ENCODE results near the gene SLC9A8.
A peak's percentile ranks its signal among the peaks of the same experiment; 100 is the strongest.

The SLC9A8 gene

DNA sequence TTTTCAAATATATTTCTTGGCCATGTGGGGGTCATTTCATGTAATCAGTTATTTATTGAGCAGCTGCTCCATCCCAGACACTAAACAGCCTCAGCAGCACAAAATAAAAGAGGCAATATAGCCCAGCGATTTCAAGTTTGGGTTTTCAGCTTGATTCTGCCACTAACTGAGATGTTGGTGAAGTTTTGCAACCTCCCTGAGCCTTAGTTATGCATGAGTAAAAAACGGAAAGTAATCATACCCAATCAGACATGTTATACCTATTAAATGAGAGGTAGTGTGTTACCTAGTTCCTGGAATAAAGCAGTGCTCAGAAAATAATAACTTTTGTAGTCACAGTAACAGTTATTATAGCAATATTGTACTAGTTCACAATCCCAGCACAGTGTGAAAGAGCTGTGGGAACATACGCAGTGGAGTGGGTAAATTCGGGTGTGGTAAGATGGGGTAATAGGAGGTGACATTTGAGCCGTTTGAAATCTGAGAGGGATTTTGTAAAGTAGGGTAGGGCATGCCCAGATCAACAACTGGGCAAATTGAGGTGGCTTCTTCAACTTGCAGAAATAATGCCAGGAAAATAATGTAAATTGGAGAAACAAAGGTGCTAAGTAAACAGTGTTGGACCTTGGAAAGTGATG, 1.5 kb downstream of the SLC9A8 start:
- no peak for FAIRE-seq

DNA sequence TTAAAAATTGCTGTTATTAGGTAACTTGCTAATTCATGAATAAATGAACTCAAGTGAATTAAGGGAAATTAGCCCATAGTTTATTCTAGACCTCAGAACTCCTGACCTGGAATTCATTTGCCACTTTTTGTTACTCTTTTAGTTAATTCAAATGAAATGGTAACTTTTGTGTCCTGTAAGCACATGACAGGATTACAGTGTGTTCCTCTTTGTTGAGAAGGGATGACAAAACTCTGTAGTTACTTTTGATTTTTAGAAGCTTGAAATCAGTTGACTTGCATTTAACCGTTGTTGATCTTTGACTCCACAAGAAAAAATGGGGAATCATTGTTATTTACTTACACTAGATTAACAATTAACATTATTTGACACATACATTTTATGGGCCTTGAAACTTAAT, 6.2 kb downstream of the SLC9A8 start:
- no peak for FAIRE-seq

DNA sequence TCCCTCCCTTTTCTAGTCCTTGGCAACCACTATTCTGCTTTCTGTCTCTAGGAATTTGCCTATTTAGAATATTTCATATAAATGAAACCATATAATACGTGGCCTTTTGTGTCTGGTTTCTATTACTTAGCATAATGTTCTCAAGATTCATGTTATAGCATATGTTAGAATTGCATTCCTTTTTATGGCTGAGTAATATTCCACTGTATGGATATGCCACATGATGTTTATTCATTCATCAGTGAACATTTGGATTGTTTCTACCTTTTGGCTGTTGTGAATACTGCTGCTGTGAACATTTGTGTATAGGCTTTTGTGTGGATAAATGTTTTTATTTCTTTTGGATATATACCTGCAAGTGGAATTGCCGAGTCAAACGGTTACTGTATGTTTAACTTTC, 7.1 kb downstream of the SLC9A8 start:
- FAIRE-seq: no peak

DNA sequence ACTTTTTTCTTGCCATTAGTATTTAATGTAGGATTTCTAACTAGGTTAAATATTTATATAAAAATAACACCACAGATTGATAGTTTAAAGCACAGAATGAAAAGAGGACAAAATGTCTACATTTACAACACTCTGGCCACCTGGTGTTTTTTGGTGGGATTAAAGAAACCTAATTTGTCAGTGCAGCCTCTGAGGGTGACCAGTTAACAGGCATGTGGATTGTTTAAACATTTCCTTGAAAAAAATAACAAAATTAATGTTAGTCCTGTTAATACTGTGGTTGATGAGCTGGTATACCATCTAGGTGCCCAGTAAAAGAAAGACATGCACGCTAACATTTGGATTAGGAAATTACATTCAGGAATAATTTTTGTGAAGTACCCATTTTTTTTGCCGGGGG, 8.8 kb downstream of the SLC9A8 start:
- FAIRE-seq: no peak

DNA sequence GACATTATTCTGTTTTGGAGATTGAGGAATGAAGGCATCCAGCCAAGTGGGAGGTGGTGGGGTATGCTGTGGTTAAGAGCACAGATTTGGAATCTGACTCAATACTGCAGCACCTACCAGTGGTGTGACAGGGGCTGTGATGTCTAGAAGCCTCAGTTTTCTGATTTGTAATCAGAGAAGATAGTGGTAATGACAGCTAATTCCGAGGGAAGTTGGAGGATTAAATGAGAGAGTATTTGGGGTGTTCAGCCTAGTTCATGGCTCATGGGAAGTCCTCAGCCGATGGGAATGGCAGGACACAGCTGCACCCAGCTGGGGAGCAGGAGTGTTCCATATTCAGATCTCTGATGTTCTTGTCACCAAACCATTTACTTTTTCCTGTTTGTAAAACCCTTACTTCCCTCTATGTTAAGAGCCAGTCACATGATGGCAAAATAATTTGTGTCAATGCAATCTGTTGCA, 9.3 kb downstream of the SLC9A8 start:
- no peak for FAIRE-seq

DNA sequence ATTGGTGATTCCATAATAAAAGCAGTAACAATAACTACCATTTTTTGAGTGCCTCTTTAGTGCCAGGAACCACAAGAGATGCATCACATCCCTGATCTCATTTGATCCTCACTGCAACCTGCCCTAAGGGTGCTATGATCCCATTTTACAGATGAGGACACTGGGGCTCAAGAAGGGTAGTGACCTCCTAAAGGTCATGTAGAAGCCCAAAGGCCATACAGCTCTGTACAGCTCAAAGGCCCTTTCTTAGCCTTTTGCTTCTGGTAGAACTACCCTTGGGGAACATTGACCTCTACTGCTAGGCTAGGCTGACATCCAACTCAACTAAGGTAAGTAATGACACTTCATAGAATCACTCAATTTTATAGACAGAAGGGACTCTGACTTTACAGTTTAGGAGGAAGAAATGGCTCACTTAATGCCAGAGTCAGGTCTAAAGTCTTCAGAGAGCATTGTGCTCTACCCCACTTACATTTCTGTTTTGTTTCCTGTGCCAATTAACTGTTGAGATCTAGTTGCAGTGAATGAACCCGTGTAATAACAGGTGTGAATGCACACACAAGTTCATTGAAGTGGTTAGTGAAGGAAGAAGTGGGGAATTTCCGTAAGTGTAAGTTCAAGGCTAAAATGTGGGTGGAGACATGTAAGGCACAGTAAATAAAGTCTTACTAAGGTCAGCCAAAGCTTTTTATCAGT, 10.7 kb downstream of the SLC9A8 start:
- no peak for FAIRE-seq

DNA sequence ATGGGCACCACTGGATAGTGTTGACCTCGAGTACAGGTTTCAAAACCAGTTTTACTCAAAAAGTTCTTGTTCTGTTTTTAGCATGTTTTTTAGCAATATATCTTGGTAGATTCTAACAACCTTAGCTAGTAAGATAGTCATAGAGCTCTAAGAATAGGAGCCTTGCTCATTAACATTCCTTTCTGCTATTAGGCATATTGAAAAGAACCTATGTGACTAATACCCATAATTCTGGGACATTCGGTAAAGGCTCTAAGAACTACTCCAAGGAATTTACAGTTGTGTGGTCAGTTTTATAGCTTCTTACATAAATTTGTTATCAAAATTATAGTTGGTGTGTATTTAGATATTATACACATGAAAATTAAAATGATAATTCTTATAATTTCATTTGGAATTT, 11.6 kb downstream of the SLC9A8 start:
- no peak for FAIRE-seq

DNA sequence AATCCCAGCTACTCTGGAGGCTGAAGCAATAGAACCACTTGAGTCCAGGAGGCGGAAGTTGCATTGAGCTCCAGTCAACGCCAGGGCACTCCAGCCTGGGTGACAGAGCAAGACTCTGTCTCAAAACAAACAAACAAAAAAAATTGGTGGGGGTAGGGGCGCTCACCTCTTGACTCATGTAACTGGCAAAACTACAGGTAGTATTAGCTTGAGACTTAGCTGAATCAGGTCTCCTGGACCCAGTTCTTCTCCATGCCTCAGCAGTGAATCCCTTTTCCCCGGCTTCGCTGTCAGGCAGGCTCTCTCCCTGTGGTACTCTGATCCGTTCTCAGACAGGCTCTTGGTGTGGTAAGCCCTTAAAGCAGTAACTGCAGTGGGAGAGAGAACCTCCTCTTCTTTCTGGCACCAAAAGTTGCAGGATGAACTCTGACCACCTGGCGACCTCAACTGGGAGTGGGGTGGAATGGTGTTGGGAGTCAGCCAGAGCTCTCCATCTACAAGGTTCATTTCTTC, 12.9 kb downstream of the SLC9A8 start:
- FAIRE-seq: no peak

DNA sequence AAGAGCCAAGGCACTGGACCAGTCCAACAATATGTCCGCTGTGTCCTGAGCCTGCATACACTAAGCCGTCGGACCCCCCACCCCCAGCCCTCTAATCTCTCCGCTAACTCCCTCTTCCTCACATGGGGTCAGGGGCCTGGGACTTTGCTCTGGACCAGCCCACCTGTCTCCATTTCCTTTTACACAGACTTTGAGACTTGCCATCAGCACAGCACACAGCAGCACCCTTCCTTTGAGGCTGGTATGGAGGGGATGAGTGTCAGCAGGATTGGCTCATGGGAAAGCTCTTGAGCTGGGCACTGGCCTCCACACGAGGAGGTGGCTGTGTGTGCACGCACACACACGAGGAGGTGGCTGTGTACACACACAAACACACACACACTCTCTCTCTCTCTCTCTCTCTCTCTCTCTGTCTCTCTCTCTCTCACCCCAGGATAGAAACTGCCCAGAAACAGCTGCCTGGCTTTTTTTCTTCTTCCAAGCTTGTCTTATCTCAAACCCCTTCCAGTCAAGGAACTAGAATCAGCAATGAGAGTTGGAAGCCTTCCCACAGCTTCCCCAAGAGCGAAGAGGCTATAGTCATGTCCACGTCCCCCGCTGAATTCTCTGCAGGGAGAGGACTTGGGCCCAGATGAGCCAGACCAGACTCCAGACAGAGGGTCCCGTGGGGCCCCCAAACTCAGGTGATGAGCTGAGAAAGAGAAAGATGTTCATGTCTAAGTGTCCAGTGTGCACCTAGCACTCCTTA, 18.6 kb downstream of the SLC9A8 start:
- FAIRE-seq: no peak

DNA sequence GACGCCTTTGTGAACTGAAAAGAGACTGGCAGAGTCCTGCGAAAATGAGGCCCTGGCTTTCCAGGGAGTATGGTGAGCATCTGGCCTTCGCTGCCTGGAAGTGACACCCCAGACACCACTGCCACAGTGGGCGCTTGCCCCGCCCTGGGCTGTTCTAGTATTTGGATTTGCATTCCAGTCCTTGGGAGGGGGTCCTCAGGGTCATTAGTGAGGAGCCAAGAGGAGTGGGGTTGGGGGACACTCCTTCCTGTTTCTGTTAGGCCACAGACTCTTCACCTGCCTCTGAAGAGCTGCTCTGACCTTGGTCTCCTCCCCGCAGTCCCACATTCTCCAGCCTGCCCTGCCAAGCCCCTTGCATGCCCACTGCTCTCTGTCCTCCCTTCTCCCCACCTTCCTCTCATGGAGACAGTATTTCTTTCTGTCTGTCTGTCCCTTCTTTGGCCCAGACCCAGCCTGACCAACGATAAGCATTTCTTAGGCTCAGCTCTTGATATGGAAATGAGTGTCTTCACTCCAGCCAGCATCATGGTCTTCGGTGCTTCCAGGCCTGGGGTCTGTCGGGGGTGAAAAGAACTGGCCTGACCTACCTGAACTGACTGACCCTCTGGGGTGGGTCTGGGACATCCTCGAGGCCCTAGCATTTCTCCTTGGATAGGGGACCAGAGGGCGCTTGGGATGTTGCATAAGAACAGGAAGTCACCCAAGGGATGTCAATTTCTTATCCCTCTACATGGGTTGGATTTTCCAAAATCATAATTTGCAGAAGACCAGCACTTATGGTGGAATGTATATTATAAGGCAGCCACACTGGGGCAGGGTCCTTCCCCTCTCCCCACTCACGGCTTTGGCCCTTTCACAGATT, 19.4 kb downstream of the SLC9A8 start:
- FAIRE-seq: no peak

DNA sequence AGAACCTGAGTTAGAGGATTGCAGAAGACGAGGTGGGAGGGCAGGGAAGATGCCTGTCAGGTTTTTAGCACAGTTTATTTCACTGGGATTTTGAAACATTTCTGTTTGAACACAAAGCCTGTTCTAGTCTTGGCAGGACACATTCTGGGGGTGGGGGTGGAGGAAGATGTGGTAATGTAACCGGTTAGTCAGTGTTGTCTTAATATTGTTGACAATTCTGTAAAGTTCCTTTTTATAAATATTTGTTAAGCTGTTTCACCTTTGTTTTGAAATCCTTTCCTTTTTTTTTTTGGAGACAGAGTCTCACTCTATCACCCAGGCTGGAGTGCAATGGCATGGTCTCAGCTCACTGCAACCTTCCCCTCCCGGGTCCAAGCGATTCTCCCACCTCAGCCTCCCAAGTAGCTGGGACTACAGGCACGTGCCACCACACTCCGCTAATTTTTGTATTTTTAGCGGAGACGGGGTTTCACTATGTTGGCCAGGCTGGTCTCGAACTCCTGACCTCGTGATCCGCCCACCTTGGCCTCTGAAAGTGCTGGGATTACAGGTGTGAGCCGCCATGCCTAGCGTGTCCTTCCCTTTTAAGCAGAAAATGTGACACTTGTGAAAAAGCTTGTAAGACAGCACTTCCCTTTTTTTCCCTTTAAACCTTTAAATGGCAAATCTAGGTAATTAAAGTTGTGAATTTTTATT, 20.2 kb downstream of the SLC9A8 start:
- no peak for FAIRE-seq

DNA sequence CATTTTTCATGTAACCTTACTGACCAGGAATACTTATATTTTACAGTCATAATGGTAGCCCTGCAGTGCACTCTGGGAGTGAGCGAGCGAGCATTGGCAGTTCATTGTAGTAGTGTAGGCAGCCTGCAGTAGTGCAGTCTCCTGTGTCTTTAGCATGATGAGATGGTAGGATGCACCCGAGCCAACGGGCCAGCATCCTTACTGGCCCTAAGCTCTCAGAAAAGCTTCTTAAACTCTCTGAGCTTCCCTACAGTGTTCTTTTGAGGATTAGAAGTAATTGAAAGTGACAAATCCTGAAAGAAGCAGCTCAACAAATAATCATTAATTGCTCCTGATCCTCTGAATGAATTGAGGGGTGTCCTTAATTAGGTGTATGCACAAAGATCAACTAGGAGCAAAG, 20.9 kb downstream of the SLC9A8 start:
- FAIRE-seq: no peak

DNA sequence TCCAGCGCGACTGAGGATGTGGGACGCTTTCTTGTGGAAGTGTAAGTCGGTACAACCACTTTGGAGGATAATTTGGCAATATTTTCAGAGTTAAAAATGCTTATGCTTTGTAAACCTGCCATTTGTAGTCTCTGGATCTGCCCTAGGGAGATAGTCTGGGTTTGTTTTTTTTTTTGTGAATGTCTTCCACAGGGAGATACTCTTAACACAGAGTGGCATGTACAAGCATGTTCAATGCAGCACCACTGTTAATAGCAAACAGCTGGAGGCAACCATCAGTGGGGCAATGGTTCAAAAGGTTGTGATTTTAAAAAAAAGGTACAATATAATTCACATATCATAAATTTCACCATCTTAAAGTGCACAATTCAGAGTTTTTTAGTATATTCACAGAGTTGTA, 22.4 kb downstream of the SLC9A8 start:
- no peak for FAIRE-seq

DNA sequence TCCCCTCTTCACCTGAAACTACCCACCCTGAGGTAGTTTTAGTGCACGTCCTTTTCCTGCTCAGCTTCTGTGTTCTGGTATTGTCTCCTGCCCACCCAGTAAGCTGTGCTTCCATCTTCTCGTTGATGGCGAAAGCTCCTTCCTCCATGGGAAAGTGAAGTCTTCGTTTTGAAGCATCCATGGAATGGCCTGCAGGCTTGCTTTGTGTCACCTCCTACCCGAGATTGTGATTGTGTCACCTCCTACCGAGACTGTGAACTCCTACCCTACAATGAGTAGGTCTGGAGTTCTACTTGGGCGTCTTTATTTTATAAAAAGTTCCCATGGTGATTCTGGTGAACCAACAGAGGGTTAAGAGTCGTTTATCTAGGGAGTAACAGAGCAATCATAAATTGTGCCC, 25.9 kb downstream of the SLC9A8 start:
- no peak for FAIRE-seq

DNA sequence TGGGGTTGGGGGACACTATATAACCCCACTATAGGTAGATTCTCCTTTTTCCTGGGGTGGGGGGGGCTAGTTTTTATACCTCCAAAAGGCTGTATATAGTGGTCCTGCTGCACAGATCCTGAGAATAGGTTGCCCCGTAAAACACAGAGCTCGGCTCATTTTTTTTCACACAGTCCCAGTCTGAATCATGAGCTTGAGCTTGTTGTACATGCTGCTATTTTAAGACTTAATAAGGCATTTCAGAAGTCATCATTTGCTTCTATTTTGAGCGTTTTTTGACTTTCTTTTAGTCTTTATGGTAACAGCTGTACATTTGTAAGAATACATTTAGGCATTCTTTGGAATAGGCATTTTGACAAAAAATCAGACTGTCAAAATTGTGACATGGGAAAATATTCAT, 30.5 kb downstream of the SLC9A8 start:
- no peak for FAIRE-seq

DNA sequence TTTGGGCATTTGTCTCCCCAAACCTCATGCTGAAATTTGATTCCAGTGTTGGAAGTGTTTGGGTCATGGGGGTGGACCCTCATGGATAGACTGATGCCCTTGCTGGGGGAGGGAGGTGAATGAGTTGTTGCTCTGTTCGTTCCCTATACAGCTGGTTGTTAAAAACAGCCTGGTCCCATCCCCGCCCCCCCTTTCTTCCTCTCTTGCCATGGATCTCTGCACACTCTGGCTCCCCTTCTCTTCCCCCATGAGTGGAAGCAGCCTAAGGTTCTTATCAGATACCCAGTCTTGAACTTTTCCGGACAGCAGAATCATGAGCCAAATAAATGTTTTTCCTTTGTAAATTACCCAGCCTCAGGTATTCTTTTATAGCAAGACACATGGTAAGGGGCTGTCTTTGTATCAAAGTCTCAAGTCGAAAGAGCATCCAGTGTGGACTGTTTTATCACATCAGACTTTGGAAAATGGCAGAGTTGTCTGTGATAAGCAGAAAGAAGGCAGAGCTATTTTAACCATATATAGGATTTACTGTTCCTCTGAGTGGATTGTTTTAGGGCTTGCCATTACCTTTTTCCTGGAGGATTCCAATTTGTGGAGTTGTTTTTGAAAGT, 31.2 kb downstream of the SLC9A8 start:
- no peak for FAIRE-seq

DNA sequence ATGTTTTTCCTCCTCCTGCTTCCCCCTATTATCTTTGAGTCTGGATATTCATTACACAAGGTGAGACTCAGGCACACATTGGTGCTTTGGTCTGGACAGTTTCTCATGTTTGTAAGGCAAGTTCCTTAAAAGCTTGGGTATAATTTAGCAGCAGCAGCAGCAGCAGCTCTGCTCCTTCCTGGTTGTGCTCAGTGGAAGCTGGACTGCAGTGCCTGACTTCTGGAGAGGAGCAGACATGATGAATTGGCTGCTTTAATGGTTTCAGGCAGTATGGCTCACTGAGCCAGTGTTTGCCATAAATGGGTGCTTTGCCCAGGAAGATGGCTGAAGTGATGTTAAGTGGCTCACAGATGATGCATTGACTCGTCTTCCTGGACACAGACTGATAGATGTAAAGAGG, 32.4 kb downstream of the SLC9A8 start:
- FAIRE-seq: no peak

DNA sequence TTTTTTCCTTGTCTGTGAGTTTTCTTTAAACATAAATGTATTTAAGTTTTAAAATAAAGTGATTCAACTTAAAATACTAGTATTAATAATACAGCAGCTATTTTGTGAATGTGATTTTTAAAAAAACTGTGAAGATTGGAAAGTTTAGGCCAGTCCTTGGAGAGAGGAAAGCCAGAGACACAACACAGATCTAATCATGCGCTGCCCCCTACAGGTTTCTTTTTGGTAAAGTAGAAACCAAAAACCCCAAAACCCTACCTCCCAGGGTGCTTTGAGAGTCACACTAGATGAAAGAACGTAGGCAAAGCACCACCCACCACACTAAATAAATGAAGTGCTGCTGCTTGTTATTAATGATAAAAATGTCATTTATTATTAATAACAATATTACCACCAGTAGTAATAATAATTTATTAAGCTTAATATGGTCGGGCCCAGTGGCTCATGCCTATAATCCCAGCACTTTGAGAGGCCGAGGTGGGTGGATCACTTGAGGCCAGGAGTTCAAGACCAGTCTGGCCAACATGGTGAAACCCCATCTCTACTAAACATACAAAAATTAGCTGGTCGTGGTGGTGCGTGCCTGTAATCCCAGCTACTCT, 33.7 kb downstream of the SLC9A8 start:
- peak; percentile 56 for FAIRE-seq

DNA sequence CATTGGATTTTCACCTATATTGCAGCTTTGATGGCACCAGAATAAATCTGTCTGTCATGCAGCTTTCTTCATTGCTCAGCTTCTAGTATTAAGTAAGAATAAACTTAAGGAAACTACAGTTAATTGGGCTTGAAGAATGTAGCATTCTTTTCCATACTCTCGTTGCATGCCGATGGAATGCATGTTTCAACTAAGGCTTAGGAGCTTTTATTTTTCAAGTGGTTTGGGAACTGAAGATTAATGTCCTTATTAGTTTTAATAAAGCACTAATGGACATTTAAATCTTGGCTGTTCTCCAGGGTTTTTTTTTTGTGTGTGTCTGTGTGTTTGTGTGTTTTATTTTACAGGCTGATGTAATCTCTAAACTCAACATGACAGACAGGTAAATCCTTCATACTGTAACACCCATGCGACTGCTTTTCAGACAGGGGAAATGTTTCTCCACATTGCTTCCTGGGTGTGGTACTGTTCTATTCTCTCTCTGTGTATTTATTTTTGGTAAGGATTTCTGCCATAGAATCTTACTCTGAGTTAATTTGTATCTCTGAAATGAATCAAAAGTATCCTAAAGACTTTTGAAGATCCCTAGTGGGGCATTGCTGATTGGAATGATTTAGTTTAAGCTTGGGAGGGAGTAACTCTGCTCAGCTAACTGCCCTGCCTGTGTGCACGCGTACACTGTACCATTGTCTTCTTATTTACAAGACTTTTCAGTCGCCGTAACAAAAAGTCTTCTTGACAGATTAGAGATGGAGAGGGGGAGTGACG, 38.0 kb downstream of the SLC9A8 start:
- no peak for FAIRE-seq

DNA sequence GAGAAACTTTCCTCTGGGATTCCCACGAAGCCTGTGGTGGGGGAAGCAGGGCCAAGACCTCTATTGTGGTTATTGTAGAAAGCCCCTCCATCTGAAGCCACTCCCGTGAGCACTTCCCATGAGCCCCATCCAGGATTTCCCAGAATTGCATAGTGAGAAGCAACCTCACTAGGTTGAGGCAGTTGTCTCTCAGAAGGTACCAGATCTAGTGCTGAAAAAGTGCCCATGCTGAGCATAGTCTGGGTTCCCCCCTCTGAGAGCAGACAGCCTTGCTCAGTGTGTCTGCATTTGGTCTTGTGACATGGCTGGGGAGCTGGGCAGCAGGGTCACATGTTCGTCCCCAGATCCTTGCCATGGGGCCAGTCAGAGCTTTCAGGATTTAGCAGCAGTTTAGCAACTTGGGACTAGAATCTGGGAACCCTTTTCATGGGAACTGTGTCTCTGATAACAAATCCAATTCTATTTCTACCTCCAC, 38.6 kb downstream of the SLC9A8 start:
- no peak for FAIRE-seq
